HEK293 (cell line): Measurements from ENCODE around the gene C11orf91.

Source experiments
- BCL11A ChIP-seq: fragments of 450-650 bp; formaldehyde crosslinking; IDR thresholded peaks from 2 replicates; pipeline ENCODE4 v1.5.1; 2016; ENCODE audit warnings: low read depth, missing biosample characterization, missing genetic modification characterization
- HOXD13 ChIP-seq: sonication (generic); formaldehyde crosslinking; IDR thresholded peaks from 2 replicates; pipeline ENCODE4 v1.8.0; 2022; ENCODE audit warnings: missing genetic modification reagents, borderline replicate concordance
- IKZF3 ChIP-seq: fragments of 450-650 bp; IDR thresholded peaks from 2 replicates; pipeline ENCODE4 v1.5.0; 2018; ENCODE audit warnings: missing biosample characterization, mild to moderate bottlenecking, missing genetic modification characterization, moderate library complexity
- KLF10 ChIP-seq: fragments of 450-650 bp; IDR thresholded peaks from 2 replicates; pipeline ENCODE4 v1.5.1; 2018; ENCODE audit warnings: missing biosample characterization, mild to moderate bottlenecking, missing genetic modification characterization
- MYNN ChIP-seq: fragments of 450-650 bp; formaldehyde crosslinking; IDR thresholded peaks from 2 replicates; pipeline ENCODE4 v1.5.1; 2016; ENCODE audit warnings: missing biosample characterization, missing genetic modification characterization, borderline replicate concordance
- OSR2 ChIP-seq: fragments of 450-650 bp; formaldehyde crosslinking; IDR thresholded peaks from 2 replicates; pipeline ENCODE4 v1.5.1; 2016; ENCODE audit warnings: missing biosample characterization, missing genetic modification characterization
- PATZ1 ChIP-seq: fragments of 450-650 bp; formaldehyde crosslinking; IDR thresholded peaks from 2 replicates; pipeline ENCODE4 v1.5.1; 2016; ENCODE audit warnings: missing biosample characterization, missing genetic modification characterization
- PRDM6 ChIP-seq: fragments of 450-650 bp; formaldehyde crosslinking; IDR thresholded peaks from 2 replicates; pipeline ENCODE4 v1.5.1; 2017; ENCODE audit warnings: missing biosample characterization, missing genetic modification characterization
- SETDB1 ChIP-seq: IDR thresholded peaks from one replicate; pipeline ENCODE4 v1.6.1; 2017; ENCODE audit warnings: mild to moderate bottlenecking, low read length, moderate library complexity, mixed read lengths; ENCODE audit not compliant: insufficient read length
- ZBTB20 ChIP-seq: fragments of 450-650 bp; formaldehyde crosslinking; IDR thresholded peaks from 2 replicates; pipeline ENCODE4 v1.5.1; 2016; ENCODE audit warnings: missing biosample characterization, missing genetic modification characterization
- ZBTB48 ChIP-seq: fragments of 450-650 bp; formaldehyde crosslinking; IDR thresholded peaks from 2 replicates; pipeline ENCODE4 v1.5.1; 2016; ENCODE audit warnings: missing biosample characterization, missing genetic modification characterization
- ZNF155 ChIP-seq: fragments of 450-650 bp; formaldehyde crosslinking; IDR thresholded peaks from 2 replicates; pipeline ENCODE4 v1.5.1; 2016; ENCODE audit warnings: missing biosample characterization, missing genetic modification characterization
- ZNF266 ChIP-seq: fragments of 450-650 bp; formaldehyde crosslinking; IDR thresholded peaks from 2 replicates; pipeline ENCODE4 v1.5.1; 2016; ENCODE audit warnings: missing biosample characterization, missing genetic modification characterization, low read depth
- ZNF280C ChIP-seq: fragments of 450-650 bp; formaldehyde crosslinking; IDR thresholded peaks from 2 replicates; pipeline ENCODE4 v1.5.1; 2016; ENCODE audit warnings: missing biosample characterization, missing genetic modification characterization
- ZNF37A ChIP-seq: fragments of 450-650 bp; IDR thresholded peaks from 2 replicates; pipeline ENCODE4 v1.5.1; 2018; ENCODE audit warnings: missing biosample characterization, missing genetic modification characterization
- ZNF518A ChIP-seq: fragments of 450-650 bp; formaldehyde crosslinking; conservative IDR thresholded peaks from 2 replicates; pipeline ENCODE4 v1.5.1; 2016; ENCODE audit warnings: low read depth, missing biosample characterization, missing genetic modification characterization
- ZNF521 ChIP-seq: fragments of 450-650 bp; formaldehyde crosslinking; IDR thresholded peaks from 2 replicates; pipeline ENCODE4 v1.5.1; 2017; ENCODE audit warnings: missing biosample characterization, mild to moderate bottlenecking, missing genetic modification characterization
- ZNF548 ChIP-seq: fragments of 450-650 bp; formaldehyde crosslinking; IDR thresholded peaks from 2 replicates; pipeline ENCODE4 v1.5.1; 2016; ENCODE audit warnings: missing biosample characterization, missing genetic modification characterization
- ZNF600 ChIP-seq: fragments of 450-650 bp; formaldehyde crosslinking; IDR thresholded peaks from 2 replicates; pipeline ENCODE4 v1.5.1; 2016; ENCODE audit warnings: missing biosample characterization, missing genetic modification characterization
- ZNF639 ChIP-seq: fragments of 450-650 bp; formaldehyde crosslinking; IDR thresholded peaks from 2 replicates; pipeline ENCODE4 v1.5.1; 2016; ENCODE audit warnings: missing biosample characterization, missing genetic modification characterization
- ZNF692 ChIP-seq: fragments of 450-650 bp; formaldehyde crosslinking; IDR thresholded peaks from 2 replicates; pipeline ENCODE4 v1.5.1; 2016; ENCODE audit warnings: missing biosample characterization, missing genetic modification characterization
- ZNF704 ChIP-seq: fragments of 450-650 bp; formaldehyde crosslinking; IDR thresholded peaks from 2 replicates; pipeline ENCODE4 v1.5.1; 2016; ENCODE audit warnings: missing biosample characterization, missing genetic modification characterization
- ZNF777 ChIP-seq: fragments of 450-650 bp; formaldehyde crosslinking; IDR thresholded peaks from 2 replicates; pipeline ENCODE4 v1.5.1; 2017; ENCODE audit warnings: missing biosample characterization, missing genetic modification characterization, borderline replicate concordance
- ZNF792 ChIP-seq: fragments of 450-650 bp; formaldehyde crosslinking; IDR thresholded peaks from 2 replicates; pipeline ENCODE4 v1.5.1; 2016; ENCODE audit warnings: missing biosample characterization, missing genetic modification characterization
- ZNF843 ChIP-seq: fragments of 450-650 bp; formaldehyde crosslinking; IDR thresholded peaks from 2 replicates; pipeline ENCODE4 v1.5.1; 2016; ENCODE audit warnings: missing biosample characterization, missing genetic modification characterization

The C11orf91 gene

GRCh38 chr11:33692013-33692504, 8.6 kb downstream of the C11orf91 start (continued):
- no peak; the same call in 1 of the 2 replicates for TF ChIP-seq ZNF518A (tag by site-specific recombination)
- peak; percentile 92 for TF ChIP-seq PRDM6 (tag by site-specific recombination)
- no peak for TF ChIP-seq ZNF521 (tag by site-specific recombination)
- no peak for TF ChIP-seq ZNF266 (tag by site-specific recombination)
- no peak for TF ChIP-seq ZNF704 (tag by site-specific recombination)
- no peak; the same call in 1 of the 2 replicates for TF ChIP-seq IKZF3 (tag by site-specific recombination)
- TF ChIP-seq ZNF639 (tag by site-specific recombination): 0 out of 2 replicates have a peak, but pooled peaks have one; percentile 14
- TF ChIP-seq BCL11A (tag by site-specific recombination): 0 out of 2 replicates have a peak, but pooled peaks have one; percentile 63
- TF ChIP-seq ZNF155: no peak
- TF ChIP-seq ZNF600 (tag by site-specific recombination): peak; percentile 51; the same call in 1 of the 2 replicates
- peak; percentile 59 for TF ChIP-seq ZBTB20 (tag by site-specific recombination)
- TF ChIP-seq ZNF37A (tag by site-specific recombination): no peak
- TF ChIP-seq ZNF692 (tag by site-specific recombination): peak; percentile 82
- no peak for TF ChIP-seq ZNF280C (tag by site-specific recombination)
- no peak for TF ChIP-seq ZNF792 (tag by site-specific recombination)
- no peak; the same call in 1 of the 2 replicates for TF ChIP-seq OSR2
- no peak for TF ChIP-seq MYNN (tag by site-specific recombination)
- peak; percentile 63 for TF ChIP-seq ZNF843
- no peak for TF ChIP-seq ZBTB48 (tag by site-specific recombination)
- TF ChIP-seq ZNF777: no peak
- peak; percentile 60; the same call in 1 of the 2 replicates for TF ChIP-seq HOXD13
- no peak for TF ChIP-seq KLF10 (tag by site-specific recombination)
- no peak for TF ChIP-seq SETDB1
- TF ChIP-seq PATZ1: peak; percentile 57; the same call in 1 of the 2 replicates
- TF ChIP-seq ZNF548: no peak
